ACC112 (cell line): ENCODE data around the gene YIPF4.
"Not testable (repeated sequence)": the region's sequence is repeated elsewhere in the genome, so short reads cannot be mapped to it uniquely, and the experiment has no call there.

Experiments used
- H2AFZ ChIP-seq: fragments of 200-600 bp; sonication (generic); one replicate; pipeline ENCODE4 v1.6.0; 2017; ENCODE audit warnings: antibody characterized with exemption, low read length; ENCODE audit not compliant: unreplicated experiment
- H3K27ac ChIP-seq: fragments of 200-600 bp; sonication (generic); 2 replicates; pipeline ENCODE4 v1.5.1; 2014; ENCODE audit warnings: low read depth, mild to moderate bottlenecking, antibody characterized with exemption, low read length, moderate library complexity
- H3K27me3 ChIP-seq: fragments of 200-600 bp; sonication (generic); 2 replicates; pipeline ENCODE4 v1.6.1; 2014; ENCODE audit warnings: mild to moderate bottlenecking, antibody characterized with exemption, low read length, moderate library complexity, mixed read lengths; ENCODE audit not compliant: insufficient read depth
- H3K36me3 ChIP-seq: fragments of 200-600 bp; sonication (generic); 2 replicates; pipeline ENCODE4 v1.6.1; 2016; ENCODE audit warnings: mild to moderate bottlenecking, antibody characterized with exemption, low read length, moderate library complexity, mixed read lengths; ENCODE audit not compliant: insufficient read depth
- H3K4me1 ChIP-seq: fragments of 200-600 bp; sonication (generic); one replicate; pipeline ENCODE4 v1.6.1; 2016; ENCODE audit warnings: low read length, mixed read lengths; ENCODE audit not compliant: insufficient read depth, unreplicated experiment, control insufficient read depth
- H3K4me3 ChIP-seq: fragments of 200-600 bp; sonication (generic); 2 replicates; pipeline ENCODE4 v1.5.1; 2014; ENCODE audit warnings: mild to moderate bottlenecking, low read depth, low read length
- H3K79me2 ChIP-seq: fragments of 200-600 bp; sonication (generic); one replicate; pipeline ENCODE4 v1.6.0; 2016; ENCODE audit warnings: low read length; ENCODE audit not compliant: control insufficient read depth, unreplicated experiment, insufficient read depth

Gene YIPF4

DNA sequence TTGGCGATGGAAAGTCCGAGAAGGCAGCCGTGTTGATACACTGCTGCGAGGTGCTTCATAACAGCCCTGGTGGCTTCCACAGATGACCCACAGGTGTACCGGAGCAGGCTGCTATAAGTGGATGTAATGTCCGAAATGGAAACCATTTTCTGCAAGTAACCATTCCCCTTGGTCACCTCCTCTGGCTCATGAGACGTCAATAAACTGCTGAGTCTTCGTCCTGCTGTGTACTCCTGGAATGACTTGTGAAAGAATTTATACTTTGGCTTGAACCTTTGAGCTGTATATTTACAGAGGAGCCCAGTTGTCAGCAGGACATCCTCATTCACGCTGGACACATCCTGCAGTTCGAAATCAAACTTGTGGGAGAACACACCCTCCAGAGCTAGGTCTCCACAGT is 27.4 kb upstream of the YIPF4 start:
- Histone ChIP-seq H3K27ac (no peak overlapping the region), H3K4me1 (no peaks in the 10 kb centered on the region), H2AFZ (no peak overlapping the region), H3K27me3 (no peaks in the 10 kb centered on the region), H3K79me2 (no peaks in the 10 kb centered on the region), H3K36me3 (no peaks in the 10 kb centered on the region), H3K4me3 (no peak overlapping the region)

DNA sequence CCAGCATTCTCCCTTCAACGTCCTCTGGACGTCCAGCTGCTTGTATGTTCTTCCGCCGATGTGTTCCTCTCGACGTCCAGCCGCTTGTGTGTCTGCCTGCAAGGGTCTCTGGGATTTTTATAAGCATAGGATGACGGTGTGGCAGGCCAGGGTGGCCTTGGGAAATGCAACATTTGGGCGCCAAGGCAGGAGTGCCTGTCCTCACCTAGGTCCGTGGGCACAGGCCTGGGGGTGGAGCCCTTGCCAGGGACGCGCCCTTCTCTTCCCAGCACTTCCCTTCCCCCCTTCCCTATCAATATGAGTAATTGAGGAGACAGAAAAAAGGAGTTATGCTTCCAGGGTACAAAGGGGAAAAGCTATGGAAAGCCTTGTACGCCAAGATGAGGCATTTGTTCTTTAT is 19.5 kb upstream of the YIPF4 start:
- no peak overlapping the region for H2AFZ ChIP-seq
- no peaks in the 10 kb centered on the region for H3K27me3 ChIP-seq
- H3K36me3 ChIP-seq = no peaks in the 10 kb centered on the region
- no peaks in the 10 kb centered on the region for H3K4me1 ChIP-seq
- H3K79me2 ChIP-seq = no peaks in the 10 kb centered on the region
- H3K27ac ChIP-seq = no peak overlapping the region
- H3K4me3 ChIP-seq = no peak overlapping the region

DNA sequence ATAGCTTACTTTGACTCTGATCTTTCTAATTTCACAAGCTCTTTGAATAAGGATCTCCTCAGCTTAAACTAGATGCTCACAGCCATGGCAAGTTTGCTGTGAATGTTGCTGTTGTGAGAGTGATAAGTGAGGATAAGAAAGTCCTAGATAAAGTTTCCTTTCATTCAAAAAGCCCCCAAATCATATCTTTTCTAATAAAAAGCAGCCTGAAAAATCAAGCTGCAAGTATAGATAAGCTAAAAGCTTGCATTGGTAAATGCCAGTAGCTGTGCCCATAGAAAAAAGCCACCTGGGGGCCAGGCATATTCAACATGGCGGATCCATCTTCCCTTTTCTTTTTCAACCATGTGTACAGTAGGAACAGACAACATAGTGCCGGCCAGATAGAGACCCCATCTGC is 17.3 kb upstream of the YIPF4 start:
- H3K4me3 ChIP-seq = no peak overlapping the region
- H3K27me3 ChIP-seq = no peaks in the 10 kb centered on the region
- H2AFZ ChIP-seq = no peak overlapping the region
- no peaks in the 10 kb centered on the region for H3K4me1 ChIP-seq
- H3K36me3 ChIP-seq = no peaks in the 10 kb centered on the region
- no peak overlapping the region for H3K27ac ChIP-seq
- H3K79me2 ChIP-seq = no peaks in the 10 kb centered on the region

DNA sequence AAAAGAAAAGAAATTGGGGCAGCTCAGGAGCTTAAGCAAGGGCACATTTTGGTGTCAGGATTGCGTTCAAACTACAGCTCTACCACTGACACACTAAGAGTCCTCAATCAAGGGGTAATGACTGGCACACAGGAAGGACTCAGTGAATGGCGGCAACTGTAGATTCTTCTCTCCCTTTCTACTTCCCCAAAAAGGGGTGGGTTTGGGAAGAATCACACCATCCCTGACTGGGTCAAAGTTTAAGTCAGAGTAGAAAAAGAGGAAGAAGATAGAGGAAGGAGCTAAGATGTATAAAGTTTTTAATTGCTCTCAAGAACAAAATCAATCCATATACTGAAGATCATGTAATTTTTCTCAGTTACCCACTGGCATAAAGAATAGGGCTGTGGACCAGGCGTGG is 15.6 kb upstream of the YIPF4 start:
- Histone ChIP-seq H2AFZ (no peak overlapping the region), H3K27ac (no peak overlapping the region), H3K4me3 (no peak overlapping the region), H3K79me2 (no peaks in the 10 kb centered on the region), H3K4me1 (no peaks in the 10 kb centered on the region), H3K27me3 (no peaks in the 10 kb centered on the region), H3K36me3 (no peaks in the 10 kb centered on the region)

DNA sequence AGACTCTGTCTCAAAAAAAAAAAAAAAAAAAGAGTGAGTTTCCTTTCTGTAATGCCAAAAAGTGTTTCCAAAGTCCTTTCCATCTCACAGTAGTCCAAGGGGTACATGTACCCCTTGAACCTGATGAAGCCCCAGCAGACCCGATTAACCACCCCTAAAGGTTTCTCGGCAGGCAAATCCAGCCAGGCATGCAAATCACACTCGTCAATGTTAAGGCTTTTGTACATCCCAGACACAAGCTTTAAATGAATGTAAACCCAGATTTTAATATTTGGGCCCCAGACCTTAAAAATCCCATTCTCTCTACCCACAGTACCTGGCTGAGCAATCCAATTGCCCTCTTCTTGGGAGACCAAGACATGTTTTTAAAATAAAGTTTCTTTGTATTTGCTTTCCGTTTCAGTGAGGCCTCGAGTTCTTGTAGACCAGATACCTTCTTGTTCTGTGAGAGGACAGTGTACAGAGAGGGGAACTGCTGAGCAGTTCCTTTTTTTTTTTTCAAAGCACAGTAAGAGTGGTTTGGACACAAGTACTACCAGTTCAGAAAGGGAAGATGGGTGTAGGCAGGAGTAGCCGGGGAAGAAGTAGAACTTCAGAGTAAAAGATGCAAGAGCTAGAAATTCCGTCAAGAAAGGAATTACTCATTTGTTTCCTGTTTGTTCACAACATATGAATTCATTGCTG is 13.1 kb upstream of the YIPF4 start, which contains the start of gene NLRC4:
TSS of gene NLRC4 (minus strand) at position 465 of the 684 bp plus-strand sequence. CDS start 8,111 bp downstream, outside the sequence.
- Histone ChIP-seq H3K4me1 (no peaks in the 10 kb centered on the region), H3K4me3 (no peak within 1 kb of the TSS), H3K27ac (no peak within 1 kb of the TSS), H3K79me2 (no peaks in the 10 kb centered on the region), H3K36me3 (no peaks in the 10 kb centered on the region), H2AFZ (peak within 1 kb of the TSS; percentile 45), H3K27me3 (no peaks in the 10 kb centered on the region)

DNA sequence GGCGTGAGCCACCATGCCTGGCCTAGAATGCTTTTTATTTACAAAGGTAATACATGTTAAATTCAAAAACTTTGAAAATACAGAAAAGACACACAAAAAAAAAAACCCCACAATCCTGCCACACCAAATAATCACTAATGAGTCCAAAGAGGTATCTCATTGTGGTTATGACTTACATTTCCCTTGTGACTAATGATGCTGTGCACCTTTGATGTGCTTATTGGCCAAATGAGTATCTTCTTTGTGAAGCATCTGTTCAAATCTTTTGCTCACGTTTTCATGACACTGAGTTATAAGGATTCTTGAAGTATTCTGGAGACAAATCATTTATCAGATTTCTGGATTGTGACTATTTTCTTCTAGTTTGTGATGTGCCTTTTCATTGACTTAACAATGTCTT is 6.6 kb upstream of the YIPF4 start:
- Histone ChIP-seq H3K27me3 (no peaks in the 10 kb centered on the region), H2AFZ (no peak overlapping the region), H3K4me3 (no peak overlapping the region), H3K79me2 (no peaks in the 10 kb centered on the region), H3K4me1 (no peaks in the 10 kb centered on the region), H3K27ac (no peak overlapping the region), H3K36me3 (no peaks in the 10 kb centered on the region)

DNA sequence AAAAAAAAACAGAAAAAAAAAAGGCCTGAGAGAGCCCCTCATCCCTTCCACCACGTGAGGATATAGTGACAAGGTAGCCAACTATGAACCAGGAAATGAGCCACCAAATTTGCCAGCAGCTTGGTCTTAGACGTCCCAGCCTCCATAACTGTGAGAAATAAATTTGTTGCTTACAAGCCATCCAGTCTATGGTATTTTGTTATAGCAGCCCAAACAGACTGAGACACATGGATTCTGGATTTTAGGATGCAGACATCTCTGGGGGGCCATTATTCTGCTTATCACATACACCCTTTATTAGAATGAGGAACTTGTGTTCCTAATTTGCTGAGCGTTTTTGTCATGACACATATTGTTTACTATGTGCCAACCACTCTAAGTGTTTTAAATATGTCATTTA is 5.4 kb upstream of the YIPF4 start:
- H3K79me2 ChIP-seq = no peaks in the 10 kb centered on the region
- H3K27ac ChIP-seq = no peak overlapping the region
- H2AFZ ChIP-seq = no peak overlapping the region
- no peaks in the 10 kb centered on the region for H3K27me3 ChIP-seq
- no peak overlapping the region for H3K4me3 ChIP-seq
- no peaks in the 10 kb centered on the region for H3K36me3 ChIP-seq
- H3K4me1 ChIP-seq = no peaks in the 10 kb centered on the region

DNA sequence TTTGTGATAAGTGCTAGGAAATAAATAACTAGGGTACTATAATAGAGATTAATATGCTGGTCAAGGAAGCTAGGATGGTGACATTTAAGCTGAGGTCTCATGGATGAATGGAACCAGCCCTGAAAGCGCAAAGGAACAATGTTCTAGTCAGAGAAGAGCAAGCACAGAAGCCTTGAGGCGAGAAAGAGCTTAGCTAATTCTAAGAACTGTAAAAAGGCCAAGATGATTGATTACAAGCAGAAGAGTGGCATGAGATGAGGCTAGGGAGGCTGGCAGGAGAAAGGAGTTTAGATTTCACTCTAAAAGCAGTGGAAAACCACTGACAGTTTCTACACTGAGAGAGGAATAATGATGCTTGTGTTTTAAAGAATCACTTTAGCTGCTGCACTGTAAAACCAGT is 3.4 kb upstream of the YIPF4 start:
- H3K4me1 ChIP-seq = no peaks in the 10 kb centered on the region
- H3K36me3 ChIP-seq = no peaks in the 10 kb centered on the region
- peak overlapping the region; percentile 50 for H2AFZ ChIP-seq
- H3K4me3 ChIP-seq = no peak overlapping the region
- no peak overlapping the region for H3K27ac ChIP-seq
- no peaks in the 10 kb centered on the region for H3K27me3 ChIP-seq
- peaks cover 15% of the 10 kb centered on the region for H3K79me2 ChIP-seq

DNA sequence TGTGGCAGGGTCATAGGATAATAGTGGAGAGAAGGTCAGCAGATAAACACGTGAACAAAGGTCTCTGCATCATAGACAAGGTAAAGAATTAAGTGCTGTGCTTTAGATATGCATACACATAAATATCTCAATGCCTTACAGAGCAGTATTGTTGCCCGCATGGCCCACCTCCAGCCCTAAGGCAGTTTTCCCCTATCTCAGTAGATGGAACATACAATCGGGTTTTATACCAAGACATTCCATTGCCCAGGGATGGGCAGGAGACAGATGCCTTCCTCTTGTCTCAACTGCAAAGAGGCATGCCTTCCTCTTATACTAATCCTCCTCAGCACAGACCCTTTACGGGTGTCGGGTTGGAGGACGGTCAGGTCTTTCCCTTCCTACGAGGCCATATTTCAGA is 1.9 kb upstream of the YIPF4 start:
- not testable (repeated sequence) for H3K36me3 ChIP-seq, H3K27ac ChIP-seq, H3K4me3 ChIP-seq, H3K4me1 ChIP-seq, H3K27me3 ChIP-seq, H2AFZ ChIP-seq
- H3K79me2 ChIP-seq = peaks cover 23% of the 10 kb centered on the region

DNA sequence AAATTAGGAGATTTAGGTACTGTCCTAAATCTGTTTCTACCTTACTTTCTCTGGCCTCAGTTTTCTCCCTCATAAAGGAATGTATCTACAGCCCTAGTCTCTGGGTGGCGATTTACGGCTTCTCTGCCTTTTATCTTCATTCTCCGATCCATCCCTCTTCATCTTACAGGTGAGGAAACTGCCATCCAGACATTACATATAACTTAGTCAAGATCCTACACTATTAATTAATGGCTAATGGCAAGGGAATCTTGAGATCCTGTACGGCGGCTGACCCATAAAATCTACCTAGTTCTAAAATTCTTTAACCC is 386 bp upstream of the YIPF4 start:
- H3K36me3 ChIP-seq = no peaks in the 10 kb centered on the region
- peak overlapping the region; percentile 65 for H3K27ac ChIP-seq
- no peaks in the 10 kb centered on the region for H3K27me3 ChIP-seq
- peak overlapping the region; percentile 100 for H2AFZ ChIP-seq
- H3K4me1 ChIP-seq = no peaks in the 10 kb centered on the region
- H3K4me3 ChIP-seq = peak overlapping the region; percentile 93
- peaks cover 36% of the 10 kb centered on the region for H3K79me2 ChIP-seq

DNA sequence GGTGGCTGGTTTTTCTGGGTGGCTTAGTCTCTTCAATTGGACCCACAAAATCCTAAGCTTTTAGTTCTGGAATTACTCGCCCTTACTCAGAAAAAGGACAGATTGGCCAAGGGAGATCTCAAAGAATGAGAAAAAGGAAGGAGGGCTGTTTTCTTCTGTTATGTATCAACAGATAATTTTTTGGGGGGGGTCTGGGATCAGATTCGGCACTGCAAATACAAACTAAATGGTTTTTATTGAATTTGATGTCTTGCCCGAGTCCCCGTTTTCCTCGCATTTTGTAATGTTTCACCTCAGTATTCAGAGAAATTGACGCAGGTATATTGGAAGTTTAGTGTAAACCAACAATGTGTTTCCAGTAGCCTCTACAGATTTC is 762 bp downstream of the YIPF4 start:
- peaks cover 42% of the 10 kb centered on the region for H3K79me2 ChIP-seq
- H3K4me3 ChIP-seq = peak overlapping the region; percentile 93
- peaks cover 3% of the 10 kb centered on the region; the same call in 1 of the 2 replicates for H3K36me3 ChIP-seq
- H3K27ac ChIP-seq = peak overlapping the region; percentile 65; the same call in 1 of the 2 replicates
- H2AFZ ChIP-seq = peak overlapping the region; percentile 73
- H3K4me1 ChIP-seq = no peaks in the 10 kb centered on the region
- no peaks in the 10 kb centered on the region for H3K27me3 ChIP-seq
